ENCODE data around the gene RHBDF1.

Gene RHBDF1

DNA sequence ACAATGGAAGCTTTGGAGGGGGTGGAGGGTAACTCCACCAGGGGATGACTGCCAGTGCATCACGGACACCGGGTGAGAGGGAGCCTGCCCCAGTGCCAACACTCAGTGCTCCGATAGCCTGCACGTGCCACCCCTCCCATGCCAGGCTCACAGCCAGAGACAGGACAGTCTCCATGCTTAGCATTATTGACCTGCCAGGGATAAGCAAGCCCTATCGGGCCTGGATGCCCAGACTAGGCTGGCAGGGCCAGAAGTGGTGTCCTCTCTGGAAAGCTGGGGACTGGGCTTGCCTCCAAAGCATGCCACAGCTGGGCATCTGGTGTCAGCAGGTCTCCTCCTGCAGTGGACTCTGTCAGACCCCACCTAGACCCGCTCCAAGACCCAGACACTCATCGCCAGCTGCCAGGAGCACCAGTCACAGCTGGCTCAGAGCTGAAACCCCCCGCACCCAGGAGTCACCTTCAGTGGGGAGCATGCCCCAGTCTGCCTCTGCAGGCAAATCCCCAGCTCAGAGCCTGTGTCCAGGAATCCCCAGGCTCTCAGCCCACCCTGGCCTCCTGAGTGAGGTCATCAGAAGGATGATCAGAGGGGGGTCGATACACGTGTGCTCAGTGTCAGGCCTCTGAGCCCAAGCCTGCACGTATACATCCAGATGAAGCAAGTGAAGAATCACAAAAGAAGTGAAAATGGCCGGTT is 1.8 kb upstream of the RHBDF1 start:
- no peak for DNase-seq

DNA sequence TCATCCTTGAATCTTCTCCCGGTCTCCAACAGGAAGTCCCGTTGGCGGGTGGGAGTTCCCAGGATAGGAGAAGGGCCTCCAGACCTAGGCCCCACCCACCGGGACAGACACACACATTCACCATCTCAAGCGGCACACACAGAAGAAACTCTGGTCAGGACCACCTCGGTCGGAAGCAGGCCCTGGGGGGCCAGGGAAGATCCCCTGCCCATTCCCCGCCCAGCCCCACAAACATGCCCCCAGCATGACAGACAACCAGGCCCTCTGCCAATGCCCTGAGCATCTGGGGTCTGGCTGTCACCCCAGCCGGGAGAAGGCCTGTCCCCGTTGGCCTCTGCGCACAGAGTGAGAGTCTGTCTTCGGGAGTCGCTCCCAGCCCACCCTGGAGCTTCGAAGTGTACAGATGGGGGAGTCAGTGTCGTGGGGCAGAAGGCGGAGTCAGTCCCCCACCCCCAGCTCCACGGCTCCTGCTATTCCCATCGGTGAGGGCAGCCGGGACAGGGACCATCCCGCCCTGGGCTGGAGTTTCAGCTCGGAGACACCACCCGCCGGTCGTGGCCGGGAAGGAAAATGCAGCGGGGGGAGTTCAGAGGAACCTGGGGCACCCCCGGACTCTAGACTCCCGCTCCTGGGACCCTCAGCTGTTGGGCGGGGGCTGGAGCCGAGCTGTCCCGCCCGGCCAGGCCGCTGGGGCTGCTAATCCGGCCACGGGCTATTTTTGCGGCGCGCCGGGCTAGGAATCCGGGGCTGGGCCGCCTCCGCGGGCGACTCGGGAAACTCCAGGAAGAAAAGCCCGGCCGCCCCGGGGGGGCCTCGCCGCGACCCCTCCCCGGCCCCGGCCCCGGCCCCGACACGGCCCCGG is 660 bp downstream of the RHBDF1 start:
- DNase-seq = peak; percentile 47 to 69

DNA sequence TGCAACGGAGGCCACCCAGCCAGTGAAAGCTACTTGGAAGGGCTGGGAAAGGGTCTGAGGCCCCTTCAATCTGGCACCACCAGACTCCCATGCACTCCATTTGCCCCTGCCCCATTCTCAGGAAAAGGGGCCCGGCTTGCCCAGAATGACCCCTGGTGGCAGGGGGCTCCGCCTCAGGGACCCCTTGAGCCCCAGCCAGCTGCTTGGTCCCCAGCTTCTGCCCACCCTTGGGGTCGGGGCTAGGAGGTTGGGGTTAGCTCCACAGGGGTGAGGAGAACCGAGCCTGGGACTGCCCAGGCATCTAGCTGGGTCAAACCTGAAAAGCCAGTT is 1.3 kb downstream of the RHBDF1 start:
- DNase-seq = no peak

DNA sequence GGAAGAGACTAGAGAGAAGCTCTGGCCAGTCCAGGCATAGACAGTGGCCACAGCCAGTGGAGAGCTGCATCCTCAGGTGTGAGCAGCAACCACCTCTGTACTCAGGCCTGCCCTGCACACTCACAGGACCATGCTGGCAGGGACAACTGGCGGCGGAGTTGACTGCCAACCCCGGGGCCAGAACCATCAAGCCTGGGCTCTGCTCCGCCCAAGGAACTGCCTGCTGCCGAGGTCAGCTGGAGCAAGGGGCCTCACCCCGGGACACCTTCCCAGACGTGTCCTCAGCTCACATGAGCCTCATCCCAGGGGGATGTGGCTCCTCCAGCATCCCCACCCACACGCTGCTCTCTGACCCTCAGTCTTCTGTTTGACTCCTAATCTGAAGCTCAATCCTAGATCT is 3.2 kb downstream of the RHBDF1 start:
- no peak for DNase-seq

DNA sequence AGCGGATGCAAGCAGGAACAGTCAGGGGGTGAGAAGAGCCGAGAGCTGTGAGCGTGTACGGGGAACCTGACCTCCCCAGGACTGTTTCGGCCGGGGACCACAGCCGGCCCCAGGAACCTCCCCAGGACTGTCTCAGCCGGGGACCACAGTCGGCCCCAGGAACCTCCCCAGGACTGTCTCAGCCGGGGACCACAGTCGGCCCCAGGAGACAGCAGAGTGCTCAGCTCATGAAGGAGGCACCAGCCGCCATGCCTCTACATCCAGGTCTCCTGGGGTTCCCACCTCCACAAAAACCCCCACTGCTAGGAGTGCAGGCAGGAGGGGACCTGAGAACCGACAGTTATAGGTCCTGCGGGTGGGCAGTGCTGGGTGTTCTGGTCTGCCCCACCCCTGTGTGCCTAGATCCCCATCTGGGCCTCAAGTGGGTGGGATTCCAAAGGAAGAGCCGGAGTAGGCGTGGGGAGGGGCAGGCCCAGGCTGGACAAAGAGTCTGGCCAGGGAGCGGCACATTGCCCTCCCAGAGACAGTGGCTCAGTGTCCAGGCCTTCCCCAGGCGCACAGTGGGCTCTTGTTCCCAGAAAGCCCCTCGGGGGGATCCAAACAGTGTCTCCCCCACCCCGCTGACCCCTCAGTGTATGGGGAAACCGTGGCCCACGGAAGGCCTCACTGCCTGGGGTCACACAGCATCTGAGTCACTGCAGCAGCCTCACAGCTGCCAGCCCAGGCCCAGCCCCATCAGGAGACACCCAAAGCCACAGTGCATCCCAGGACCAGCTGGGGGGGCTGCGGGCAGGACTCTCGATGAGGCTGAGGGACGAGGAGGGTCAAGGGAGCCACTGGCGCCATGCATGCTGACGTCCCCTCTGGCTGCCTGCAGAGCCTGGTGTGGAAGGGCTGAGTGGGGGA is 4.3 kb downstream of the RHBDF1 start:
- no peak for DNase-seq

DNA sequence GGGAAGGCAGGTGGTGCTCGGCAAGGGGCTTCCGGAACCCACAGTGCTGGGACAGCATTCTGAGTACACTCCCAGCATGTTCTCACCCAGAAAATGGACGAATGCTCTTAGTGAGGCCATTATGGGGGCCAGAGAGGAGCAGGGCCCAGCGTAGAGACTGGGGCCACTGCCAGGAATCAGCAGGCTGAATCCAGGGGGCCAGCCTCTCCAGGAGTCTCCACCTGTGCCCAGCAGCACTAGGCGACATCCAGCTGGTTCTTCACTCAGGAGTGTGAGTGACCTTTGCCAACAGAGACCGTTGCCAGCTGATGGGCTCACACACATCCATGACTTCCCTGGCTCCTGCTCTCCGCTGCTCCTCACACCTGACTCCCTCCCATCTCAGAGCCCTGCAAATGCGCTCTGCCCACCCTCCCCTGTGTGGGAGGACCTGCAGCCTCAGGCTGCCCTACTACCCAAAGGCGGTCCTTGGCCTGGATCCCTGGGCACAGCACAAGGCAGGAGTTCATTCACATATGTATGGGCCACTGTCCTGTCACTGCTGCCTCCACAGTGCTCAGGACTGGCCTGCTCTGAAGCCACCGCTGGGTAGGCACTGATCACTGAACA is 5.1 kb downstream of the RHBDF1 start:
- no peak for DNase-seq

- DNase-seq = no peak
Observed at GRCh38 chr16:66309-67182, 5.9 kb downstream of the RHBDF1 start.

- peak in 1 of 2 experiments; percentile 37 for DNase-seq
Observed at GRCh38 chr16:65745-66144, 6.7 kb downstream of the RHBDF1 start.

DNA sequence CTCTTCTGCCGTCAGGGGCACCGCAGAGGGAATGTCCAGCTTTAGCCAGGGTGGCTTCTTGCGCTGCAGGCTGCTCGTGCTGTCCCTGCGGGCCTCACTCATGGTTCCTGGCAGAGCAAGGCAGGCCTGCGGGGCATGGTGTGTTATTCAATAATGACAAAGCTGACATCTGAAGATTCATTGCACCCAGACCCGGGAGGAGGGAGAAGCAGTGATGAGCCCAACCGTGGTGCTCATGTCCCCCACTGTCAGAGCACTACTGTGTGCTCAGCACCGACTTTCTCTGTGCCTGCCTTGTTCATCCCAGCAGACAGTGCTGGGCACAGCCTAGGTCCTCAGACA is 7.5 kb downstream of the RHBDF1 start:
- DNase-seq = no peak

DNA sequence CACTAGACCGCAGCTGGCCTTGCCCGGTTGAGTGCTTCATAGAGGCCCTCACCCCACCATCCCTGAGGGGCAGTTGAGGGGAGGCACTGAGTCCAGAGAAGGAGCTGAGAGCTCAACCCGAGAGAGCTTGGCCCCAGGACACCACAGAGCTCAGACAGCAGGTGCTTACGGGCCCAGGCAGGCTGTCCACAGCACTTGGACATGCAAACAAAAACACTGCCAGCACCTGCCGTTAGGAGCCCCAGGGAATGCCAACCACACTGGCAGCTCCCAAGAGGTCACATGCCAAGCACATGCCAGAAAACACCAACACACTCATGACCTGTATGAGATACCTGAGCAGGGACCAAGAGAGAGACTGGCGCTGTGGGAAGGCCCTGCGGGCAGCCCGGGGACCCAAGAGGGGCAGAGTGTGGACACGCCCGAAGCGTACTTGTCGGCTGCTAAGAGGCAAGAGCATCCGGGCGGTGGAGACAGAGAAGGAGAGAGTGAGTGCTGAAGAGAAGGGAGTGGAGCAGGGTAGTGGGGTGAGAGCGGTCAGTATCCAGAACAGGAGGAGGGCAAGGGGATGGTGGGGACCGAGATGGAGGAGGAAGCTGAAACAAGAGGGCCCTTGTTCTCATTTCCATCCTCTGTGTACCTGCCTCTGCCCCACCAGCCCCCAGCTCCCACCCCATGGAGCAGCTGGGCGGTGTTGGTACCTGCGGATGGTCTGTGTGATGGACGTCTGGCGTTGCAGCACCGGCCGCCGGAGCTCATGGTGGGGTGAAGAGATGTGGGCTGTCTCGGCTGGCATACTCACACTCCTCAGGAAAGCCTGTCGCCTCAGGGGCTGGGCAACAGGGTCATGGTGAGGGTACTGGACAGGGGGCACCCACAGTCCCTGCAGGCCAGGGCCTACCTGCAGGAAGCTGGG is 8.2 kb downstream of the RHBDF1 start:
- DNase-seq = no peak

DNA sequence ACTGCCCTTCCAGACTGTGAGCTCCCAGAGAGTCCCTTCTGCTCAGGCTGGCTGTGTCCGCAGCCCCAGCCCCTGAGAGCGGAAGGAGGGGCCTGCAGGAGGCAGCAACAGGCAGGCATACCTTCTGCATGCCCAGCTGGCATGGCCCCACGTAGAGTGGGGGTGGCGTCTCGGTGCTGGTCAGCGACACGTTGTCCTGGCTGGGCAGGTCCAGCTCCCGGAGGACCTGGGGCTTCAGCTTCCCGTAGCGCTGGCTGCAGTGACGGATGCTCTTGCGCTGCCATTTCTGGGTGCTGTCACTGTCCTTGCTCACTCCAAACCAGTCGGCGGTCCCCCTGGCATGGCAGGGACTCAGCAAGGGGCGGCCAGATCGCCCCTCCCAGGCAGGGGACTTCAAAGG is 9.0 kb downstream of the RHBDF1 start:
- no peak for DNase-seq

DNA sequence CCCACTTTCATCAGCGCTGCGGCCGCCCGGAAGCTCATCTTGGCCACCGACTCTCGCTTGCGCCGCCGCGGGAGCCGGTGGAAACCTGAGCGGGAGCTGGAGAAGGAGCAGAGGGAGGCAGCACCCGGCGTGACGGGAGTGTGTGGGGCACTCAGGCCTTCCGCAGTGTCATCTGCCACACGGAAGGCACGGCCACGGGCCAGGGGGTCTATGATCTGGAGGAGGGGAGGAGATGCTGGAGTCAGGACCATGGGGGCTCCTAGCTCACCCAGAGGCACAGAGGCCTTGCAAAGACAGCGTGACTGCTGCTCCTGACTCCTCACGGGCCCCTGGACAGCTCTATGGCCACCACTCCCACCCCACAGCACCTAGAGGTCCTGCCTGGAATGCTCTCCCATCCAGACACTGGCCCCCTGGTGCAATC is 9.5 kb downstream of the RHBDF1 start:
- DNase-seq = no peak

- no peak for DNase-seq
Observed at GRCh38 chr16:62283-62967, 10.0 kb downstream of the RHBDF1 start.

DNA sequence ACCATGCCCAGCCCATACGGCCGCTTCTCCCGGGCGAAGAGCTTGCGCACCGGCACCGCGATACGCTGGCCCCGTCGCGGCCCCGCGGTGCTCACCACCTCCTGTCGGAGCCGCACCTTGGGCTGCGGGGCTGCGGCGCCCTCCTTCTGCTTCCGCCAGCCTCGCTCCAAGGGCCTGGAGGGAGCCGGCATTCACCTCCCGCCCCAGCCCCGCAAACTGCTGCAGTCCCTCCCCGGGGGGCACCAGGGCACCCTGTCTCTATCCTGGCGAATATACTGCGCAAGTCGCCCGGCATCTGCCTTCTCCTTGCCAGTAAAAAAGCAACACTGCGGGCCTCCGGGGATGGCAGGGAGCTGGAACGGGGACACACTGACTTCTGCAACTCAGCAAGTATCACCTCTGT is 10.6 kb downstream of the RHBDF1 start:
- no peak for DNase-seq

GRCh38 chr16:60929-61878 is 11.2 kb downstream of the RHBDF1 start:
- no peak for DNase-seq

DNA sequence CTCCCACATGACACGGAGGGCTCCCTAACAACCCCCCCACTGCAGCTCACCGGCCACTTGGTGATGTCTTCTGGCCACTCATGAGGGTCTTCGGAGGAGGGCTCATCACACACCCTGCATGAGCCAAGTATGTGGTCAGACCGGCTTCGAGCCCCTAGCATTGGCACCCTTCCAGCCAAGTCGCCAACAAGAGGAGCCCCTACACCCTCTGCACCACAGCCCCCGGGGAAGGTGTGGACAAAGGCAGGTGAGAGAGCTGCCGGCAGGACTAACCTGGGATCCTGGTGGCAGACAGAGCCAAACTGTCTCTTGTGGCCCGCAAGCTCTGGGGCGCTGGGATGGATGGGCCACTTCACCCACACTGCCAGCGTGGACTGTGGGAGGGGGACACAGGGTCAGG is 12.3 kb downstream of the RHBDF1 start:
- DNase-seq = no peak

DNA sequence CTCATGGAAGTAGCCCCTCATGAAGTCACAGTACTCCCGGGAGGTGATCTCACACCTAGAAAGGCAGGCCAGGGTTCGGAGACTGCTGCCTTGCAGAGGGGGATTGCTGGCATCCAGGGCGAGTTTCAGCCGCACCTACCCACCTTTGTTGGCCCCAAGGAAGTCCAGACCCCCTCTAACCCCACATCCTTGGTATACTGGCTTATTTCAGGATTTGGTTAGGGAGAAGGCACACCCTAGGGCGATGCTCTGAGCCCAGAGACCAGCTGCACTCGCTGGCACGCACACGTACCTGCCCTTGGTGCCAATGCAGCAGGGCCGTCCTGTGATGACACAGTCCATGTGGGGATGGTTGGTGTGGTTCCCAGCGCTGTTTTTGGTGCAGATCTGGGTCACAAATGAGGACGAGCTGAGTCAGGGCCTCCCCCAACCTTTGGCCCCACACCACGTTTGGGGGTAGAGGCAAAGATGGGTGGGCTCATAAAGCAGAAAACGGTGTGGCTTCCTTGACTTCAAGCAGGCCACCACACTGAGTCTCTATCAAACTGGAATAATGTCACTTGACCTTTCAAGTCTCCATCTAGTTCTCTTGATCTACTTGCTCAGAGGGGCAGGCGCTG is 12.9 kb downstream of the RHBDF1 start:
- DNase-seq = no peak

Data from SW 1271 (cell line).